Adipocyte (in vitro differentiated cells): Measurements from ENCODE around the gene ABHD8.
A peak's percentile ranks its signal among the peaks of the same experiment; 100 is the strongest.

ENCODE experiments used
- DNase-seq: peaks from one replicate; pipeline ENCODE4 v3.0.0-alpha.2; 2015; ENCODE audit warnings: low read depth
- H3K27me3 ChIP-seq: replicated peaks from 2 replicates; pipeline ENCODE4 v1.7.0; 2013; ENCODE audit warnings: mild to moderate bottlenecking, low read length, moderate library complexity; ENCODE audit not compliant: control insufficient read depth, insufficient read depth
- H3K36me3 ChIP-seq: 2 replicates; pipeline ENCODE4 v1.7.0; 2013; ENCODE audit warnings: low read length, mild to moderate bottlenecking, moderate library complexity; ENCODE audit not compliant: control insufficient read depth, insufficient read depth, severe bottlenecking
- H3K4me1 ChIP-seq: 2 replicates; pipeline ENCODE4 v1.7.0; 2013; ENCODE audit warnings: mild to moderate bottlenecking, low read length, moderate library complexity; ENCODE audit not compliant: control insufficient read depth, insufficient read depth
- H3K4me3 ChIP-seq: 2 replicates; pipeline ENCODE4 v1.7.0; 2013; ENCODE audit warnings: mild to moderate bottlenecking, low read length, moderate library complexity
- H3K9ac ChIP-seq: 2 replicates; pipeline ENCODE4 v1.7.0; 2013; ENCODE audit warnings: mild to moderate bottlenecking, low read length, moderate library complexity
- H3K9me3 ChIP-seq: 2 replicates; pipeline ENCODE4 v1.7.0; 2013; ENCODE audit warnings: mild to moderate bottlenecking, low read length, moderate library complexity; ENCODE audit not compliant: control insufficient read depth

ABHD8 gene

DNA sequence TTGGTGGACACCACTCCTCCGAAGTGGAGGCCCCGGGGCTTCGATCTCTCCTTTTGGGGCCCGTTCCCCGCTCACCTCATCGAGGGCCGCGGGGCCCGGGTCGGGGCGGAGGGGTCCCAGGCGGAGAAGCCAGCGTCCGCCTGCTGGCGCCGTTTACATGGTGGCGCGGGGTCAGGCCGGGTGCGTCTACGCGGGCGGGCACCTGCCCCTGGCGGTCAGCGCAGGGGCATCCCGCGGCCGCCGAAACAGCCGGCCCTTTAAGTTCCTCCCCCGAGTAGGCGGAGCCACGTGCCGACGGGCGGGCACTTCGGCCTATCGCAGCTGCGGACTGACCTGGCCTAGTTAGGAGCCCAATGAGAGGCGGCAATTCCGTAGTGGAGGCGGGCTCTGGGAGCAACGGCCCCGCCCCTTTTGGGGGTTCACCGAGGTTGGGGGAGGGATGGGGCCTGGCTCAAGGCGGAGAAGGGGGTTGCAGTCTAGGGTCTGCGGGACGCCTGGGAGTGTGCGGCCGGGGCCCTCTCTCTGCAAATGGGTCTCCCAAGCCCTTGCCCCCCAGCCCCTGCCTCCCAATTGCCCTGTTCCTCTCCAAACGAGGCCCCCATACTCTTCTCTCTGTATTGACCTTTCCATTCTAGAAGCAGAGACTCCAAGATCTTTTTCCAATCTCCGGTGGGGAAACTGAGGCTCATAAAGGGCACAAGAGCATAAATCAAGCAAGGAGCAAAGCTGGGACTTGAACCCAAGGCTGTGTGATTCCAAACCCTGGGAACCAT lies at the start of gene ABHD8:
Gene ABHD8, minus strand, starts transcription at position 259 of the 773 bp plus-strand sequence. CDS start 1,809 bp downstream, outside the sequence.
- Histone ChIP-seq H3K27me3 (no peaks in the 10 kb centered on the region), H3K4me3 (peak within 1 kb of the TSS; percentile 79), H3K9me3 (no peaks in the 10 kb centered on the region), H3K9ac (peak within 1 kb of the TSS; percentile 95), H3K36me3 (no peaks in the 10 kb centered on the region), H3K4me1 (peaks cover 31% of the 10 kb centered on the region)
- DNase-seq, result peak; percentile 99

- H3K4me1 ChIP-seq, result peaks cover 8% of the 10 kb centered on the region
- no peaks in the 10 kb centered on the region for H3K9me3 ChIP-seq
- no peak overlapping the region for H3K9ac ChIP-seq
- H3K27me3 ChIP-seq, result peaks cover 18% of the 10 kb centered on the region
- no peak for DNase-seq
- no peaks in the 10 kb centered on the region for H3K36me3 ChIP-seq
- H3K4me3 ChIP-seq, result no peak overlapping the region
These were observed 49.5 kb upstream of the ABHD8 start for GRCh38 chr19:17352608-17353280.

DNA sequence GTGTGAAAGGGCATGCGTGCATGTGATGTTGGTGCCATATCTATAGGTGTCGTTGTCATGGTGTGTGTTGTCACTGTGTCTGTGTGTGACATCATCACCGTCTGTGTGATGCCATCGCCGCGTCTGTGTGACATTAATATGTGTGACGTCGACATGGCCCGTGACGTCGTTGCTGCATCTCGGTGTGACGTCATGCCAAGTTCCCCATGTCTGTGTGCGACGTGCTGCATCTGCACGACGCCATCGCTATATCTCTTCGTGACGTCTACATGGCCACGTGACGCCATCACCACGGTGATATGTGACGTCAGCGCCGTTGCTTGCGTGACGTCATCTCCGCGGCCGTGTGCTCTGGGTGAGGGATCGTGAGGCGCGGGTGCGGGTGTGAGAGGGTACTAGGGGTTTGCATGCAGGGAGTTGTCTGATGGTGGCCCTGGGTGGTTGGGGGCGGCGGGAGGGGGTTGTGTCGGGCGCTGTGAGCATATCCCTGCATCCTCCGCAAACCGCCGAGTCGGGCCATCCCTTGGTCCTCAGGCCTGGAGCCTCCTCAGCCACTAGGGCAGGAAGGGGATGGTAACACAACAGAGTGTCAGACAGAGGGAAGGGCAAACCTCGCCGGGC lies 48.7 kb upstream of the ABHD8 start:
- H3K4me3 ChIP-seq, result no peak overlapping the region
- DNase-seq, result no peak
- peaks cover 18% of the 10 kb centered on the region for H3K27me3 ChIP-seq
- H3K4me1 ChIP-seq, result peaks cover 8% of the 10 kb centered on the region
- no peaks in the 10 kb centered on the region for H3K9me3 ChIP-seq
- H3K9ac ChIP-seq, result no peak overlapping the region
- H3K36me3 ChIP-seq, result no peaks in the 10 kb centered on the region

GRCh38 chr19:17348700-17349099 lies 45.5 kb upstream of the ABHD8 start:
- DNase-seq, result peak; percentile 57
- Histone ChIP-seq H3K4me1 (peaks cover 8% of the 10 kb centered on the region), H3K27me3 (peaks cover 18% of the 10 kb centered on the region), H3K9me3 (no peaks in the 10 kb centered on the region), H3K4me3 (peak overlapping the region; percentile 54), H3K36me3 (no peaks in the 10 kb centered on the region), H3K9ac (peak overlapping the region; percentile 39)

DNA sequence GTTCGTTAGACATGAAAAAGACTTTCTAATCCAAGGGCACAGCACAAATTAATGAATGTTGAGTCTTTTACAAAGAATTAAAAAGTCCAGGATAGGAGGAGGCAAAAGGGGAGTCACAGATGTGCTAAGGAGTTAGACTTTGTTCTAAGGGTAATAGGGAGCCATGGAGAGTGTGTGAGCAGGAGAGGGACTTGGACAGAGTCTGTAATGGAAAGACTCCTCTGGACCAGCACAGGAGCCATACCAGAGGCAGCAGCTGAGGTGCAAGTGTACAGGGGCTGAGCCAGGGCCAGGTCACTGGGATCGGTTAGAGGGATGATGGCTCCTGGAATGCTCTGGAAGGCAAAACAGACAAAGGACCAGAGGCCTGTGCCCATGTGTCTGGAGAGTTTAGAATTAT lies 44.7 kb upstream of the ABHD8 start:
- H3K27me3 ChIP-seq, result peaks cover 12% of the 10 kb centered on the region
- H3K9ac ChIP-seq, result no peak overlapping the region
- H3K36me3 ChIP-seq, result no peaks in the 10 kb centered on the region
- no peak overlapping the region for H3K4me3 ChIP-seq
- peaks cover 8% of the 10 kb centered on the region for H3K4me1 ChIP-seq
- H3K9me3 ChIP-seq, result no peaks in the 10 kb centered on the region
- DNase-seq, result no peak

DNA sequence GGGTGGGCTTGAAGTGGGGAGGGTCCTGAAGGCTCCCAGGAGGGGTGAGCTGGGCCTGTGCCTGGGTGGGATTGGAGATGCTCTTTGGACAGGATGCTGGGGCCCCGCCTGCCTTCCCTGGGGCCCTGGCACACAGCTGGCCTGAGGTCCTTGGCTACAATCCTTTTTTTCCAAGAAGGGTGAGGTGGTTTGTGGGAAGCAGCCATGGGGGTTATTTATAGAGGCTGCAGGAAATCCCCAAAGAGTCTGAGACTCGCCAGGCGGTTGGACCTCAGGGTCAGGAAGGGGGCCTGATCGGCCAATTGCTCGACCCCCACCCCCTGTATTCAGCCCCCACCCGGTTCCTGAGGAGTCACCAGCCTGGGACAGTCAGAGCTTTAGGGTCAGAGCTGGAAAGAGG lies 44.1 kb upstream of the ABHD8 start:
- H3K4me1 ChIP-seq, result peaks cover 8% of the 10 kb centered on the region

GRCh38 chr19:17346109-17346671 lies 43.0 kb upstream of the ABHD8 start:
- Histone ChIP-seq H3K4me3 (no peak overlapping the region), H3K27me3 (peaks cover 5% of the 10 kb centered on the region), H3K36me3 (peaks cover 4% of the 10 kb centered on the region), H3K9ac (no peak overlapping the region), H3K4me1 (peaks cover 8% of the 10 kb centered on the region), H3K9me3 (no peaks in the 10 kb centered on the region)
- DNase-seq, result peak; percentile 84

More for the DNA sequence above, 44.1 kb upstream of the ABHD8 start:
- H3K27me3 ChIP-seq, result peaks cover 7% of the 10 kb centered on the region
- no peak for DNase-seq
- no peaks in the 10 kb centered on the region for H3K9me3 ChIP-seq
- no peaks in the 10 kb centered on the region for H3K36me3 ChIP-seq
- H3K4me3 ChIP-seq, result no peak overlapping the region
- H3K9ac ChIP-seq, result no peak overlapping the region

GRCh38 chr19:17341845-17342244 lies 38.6 kb upstream of the ABHD8 start:
- no peaks in the 10 kb centered on the region for H3K9me3 ChIP-seq
- H3K4me1 ChIP-seq, result peaks cover 10% of the 10 kb centered on the region
- H3K36me3 ChIP-seq, result peaks cover 4% of the 10 kb centered on the region
- H3K9ac ChIP-seq, result no peak overlapping the region
- H3K4me3 ChIP-seq, result no peak overlapping the region
- no peaks in the 10 kb centered on the region for H3K27me3 ChIP-seq
- no peak for DNase-seq

DNA sequence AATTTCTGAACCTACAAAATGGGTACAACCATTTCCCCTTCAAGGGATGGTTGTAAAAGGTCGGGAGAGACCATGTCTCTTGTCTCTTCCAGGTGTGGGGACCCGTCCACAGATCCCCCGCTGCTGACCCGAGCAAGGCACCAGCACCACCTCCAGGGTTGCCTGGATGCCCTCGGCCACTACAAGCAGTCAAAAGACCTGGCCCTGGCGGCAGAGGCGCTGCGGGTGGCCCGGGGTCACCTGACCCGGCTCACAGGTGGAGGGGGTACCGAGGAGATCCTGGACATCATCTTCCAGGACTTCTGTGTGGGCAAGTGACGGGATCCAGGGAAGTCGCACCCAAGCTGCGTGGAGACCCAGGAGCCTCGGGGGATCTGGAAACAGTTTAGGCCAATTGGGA lies 38.2 kb upstream of the ABHD8 start:
- H3K9ac ChIP-seq, result no peak overlapping the region
- no peak overlapping the region for H3K4me3 ChIP-seq
- H3K4me1 ChIP-seq, result peaks cover 10% of the 10 kb centered on the region
- no peaks in the 10 kb centered on the region for H3K9me3 ChIP-seq
- peaks cover 4% of the 10 kb centered on the region for H3K36me3 ChIP-seq
- H3K27me3 ChIP-seq, result no peaks in the 10 kb centered on the region
- no peak for DNase-seq

- H3K27me3 ChIP-seq, result no peaks in the 10 kb centered on the region
- peaks cover 4% of the 10 kb centered on the region for H3K36me3 ChIP-seq
- H3K9me3 ChIP-seq, result no peaks in the 10 kb centered on the region
- H3K9ac ChIP-seq, result no peak overlapping the region
- H3K4me3 ChIP-seq, result no peak overlapping the region
- peaks cover 10% of the 10 kb centered on the region for H3K4me1 ChIP-seq
- no peak for DNase-seq
These were observed 37.7 kb upstream of the ABHD8 start for GRCh38 chr19:17340871-17341357.

- Histone ChIP-seq H3K4me1 (peaks cover 10% of the 10 kb centered on the region), H3K4me3 (no peak overlapping the region), H3K9me3 (no peaks in the 10 kb centered on the region), H3K9ac (no peak overlapping the region), H3K27me3 (no peaks in the 10 kb centered on the region), H3K36me3 (peaks cover 4% of the 10 kb centered on the region)
- DNase-seq, result no peak
These were observed 37.2 kb upstream of the ABHD8 start for GRCh38 chr19:17340302-17340870.
